Activated T-cell treated with anti-CD3 and anti-CD28 coated beads, Interleukin-2, amount 50 U/mL, for 4 hours (primary cell): ENCODE measurements around the gene NRROS. TPM values are rescaled to one million over a fixed set of nuclear protein-coding genes. Genes with fewer than 3 reads are reported as not detected.

Experiments
- ATAC-seq, 2 donors: fragments of 200-7000 bp; cut with Tn5 transposase; one replicate each; pipeline ENCODE4 v1.10.0; 2021
- DNase-seq: peaks from one replicate; pipeline ENCODE4 v3.0.0-alpha.2; 2020
- H3K27me3 Mint-ChIP-seq: one replicate; pipeline ENCODE4 v1.8.0; 2021; ENCODE audit warnings: low read depth, mixed read lengths
- H3K36me3 Mint-ChIP-seq: one replicate; pipeline ENCODE4 v1.8.0; 2022; ENCODE audit warnings: mixed read lengths; ENCODE audit not compliant: insufficient read depth
- H3K4me1 Mint-ChIP-seq: one replicate; pipeline ENCODE4 v1.8.0; 2021; ENCODE audit warnings: low read depth, mixed read lengths
- H3K4me3 Mint-ChIP-seq: one replicate; pipeline ENCODE4 v1.8.0; 2021; ENCODE audit warnings: mild to moderate bottlenecking, moderate library complexity, mixed read lengths
- H3K9me3 Mint-ChIP-seq: one replicate; pipeline ENCODE4 v1.8.0; 2021; ENCODE audit warnings: mixed read lengths
- total RNA-seq, 3 donors: library from RNA; stranded (reverse); gene quantifications; one replicate each; pipeline ENCODE4 v1.2.1, GENCODE V29; 2021

Gene NRROS
- total RNA-seq, 3 donors from 2014 or later, result 16.2 to 18.5 (median 18.5) TPM

DNA sequence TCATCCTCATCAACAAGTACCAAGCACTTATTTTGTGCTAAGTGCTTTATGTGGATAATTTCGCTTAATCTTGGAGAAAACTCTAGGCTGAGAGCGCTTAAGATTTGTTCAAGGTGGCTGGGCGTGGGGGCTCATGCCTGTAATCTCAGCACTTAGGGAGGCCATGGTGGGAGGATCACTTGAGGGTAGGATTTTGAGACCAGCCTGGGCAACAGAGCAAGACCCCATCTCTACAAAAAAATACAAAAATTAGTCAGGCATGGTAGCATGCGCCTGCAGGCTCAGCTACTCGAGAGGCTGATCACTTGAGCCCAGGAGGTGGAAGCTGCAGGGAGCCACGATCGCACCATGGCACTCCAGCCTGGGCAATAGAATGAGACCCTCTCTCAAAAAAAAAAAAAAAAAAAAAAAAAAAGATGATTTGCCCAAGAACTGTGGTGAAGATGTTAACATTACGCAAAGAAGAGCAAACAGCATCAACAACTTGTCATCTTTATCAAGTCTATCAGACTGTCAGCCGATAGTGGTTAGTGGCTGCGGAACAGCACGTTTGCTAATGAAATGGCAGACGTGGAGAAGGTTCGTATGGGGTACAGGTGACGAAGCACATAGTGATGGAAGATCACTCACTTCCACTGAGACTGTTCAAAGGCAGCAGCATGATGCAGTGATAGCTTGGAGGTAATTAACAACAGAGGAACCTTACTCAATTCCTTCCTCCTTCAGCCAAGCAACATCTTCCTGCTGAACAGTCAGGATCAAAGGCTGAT lies 27.7 kb downstream of the NRROS start:
- ATAC-seq, result no peak
- H3K27me3 Mint-ChIP-seq, result no peaks in the 10 kb centered on the region
- H3K36me3 Mint-ChIP-seq, result no peaks in the 10 kb centered on the region
- H3K4me3 Mint-ChIP-seq, result no peak overlapping the region
- H3K4me1 Mint-ChIP-seq, result peaks cover 19% of the 10 kb centered on the region
- H3K9me3 Mint-ChIP-seq, result no peaks in the 10 kb centered on the region
- no peak for DNase-seq

DNA sequence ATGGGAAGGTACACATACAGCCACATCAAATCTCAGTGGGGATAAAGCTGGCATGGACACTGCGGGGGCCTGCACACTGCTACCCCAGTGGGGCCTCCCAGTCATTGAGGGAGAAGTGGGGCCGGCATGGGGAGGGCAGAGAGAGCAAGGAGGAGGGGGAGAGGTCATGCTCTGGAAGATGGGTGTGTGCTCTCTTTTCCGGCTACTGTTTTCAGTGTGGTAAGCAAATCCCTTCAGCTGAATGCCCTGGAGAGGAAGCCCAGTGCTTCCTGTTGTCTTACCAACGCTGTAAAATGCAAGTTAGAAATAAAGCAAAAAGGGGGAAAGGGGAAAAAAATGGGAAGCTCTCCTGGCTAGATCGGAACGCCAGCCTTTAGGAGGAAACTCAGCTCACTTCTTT lies 30.8 kb downstream of the NRROS start:
- DNase-seq (no peak), ATAC-seq (no peak)
- peak overlapping the region; percentile 19 for H3K4me3 Mint-ChIP-seq

DNA sequence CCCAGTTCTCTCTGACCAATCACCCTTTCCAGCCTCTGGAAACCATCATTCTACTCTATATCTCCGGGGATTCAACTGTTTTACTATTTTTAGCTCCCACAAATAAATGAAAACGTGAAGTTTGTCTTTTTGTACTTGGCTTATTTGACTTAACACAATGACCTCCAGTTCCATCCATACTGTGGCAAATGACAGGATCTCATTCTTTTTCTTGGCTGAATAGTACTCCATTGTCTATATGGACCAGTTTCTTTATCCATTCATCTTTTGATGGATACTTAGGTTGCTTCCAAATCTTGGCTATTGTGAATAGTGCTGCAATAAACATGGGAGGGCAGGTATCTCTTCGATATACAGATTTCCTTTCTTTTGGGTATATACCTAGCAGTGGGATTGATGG lies 34.1 kb downstream of the NRROS start:
- DNase-seq (no peak), ATAC-seq (no peak)
- Mint-ChIP-seq H3K4me3 (no peak overlapping the region), H3K36me3 (no peaks in the 10 kb centered on the region), H3K27me3 (no peaks in the 10 kb centered on the region), H3K4me1 (peaks cover 25% of the 10 kb centered on the region), H3K9me3 (no peaks in the 10 kb centered on the region)

More for the DNA sequence above, 30.8 kb downstream of the NRROS start:
- Mint-ChIP-seq H3K27me3 (no peaks in the 10 kb centered on the region), H3K9me3 (no peaks in the 10 kb centered on the region), H3K36me3 (no peaks in the 10 kb centered on the region), H3K4me1 (peaks cover 19% of the 10 kb centered on the region)

DNA sequence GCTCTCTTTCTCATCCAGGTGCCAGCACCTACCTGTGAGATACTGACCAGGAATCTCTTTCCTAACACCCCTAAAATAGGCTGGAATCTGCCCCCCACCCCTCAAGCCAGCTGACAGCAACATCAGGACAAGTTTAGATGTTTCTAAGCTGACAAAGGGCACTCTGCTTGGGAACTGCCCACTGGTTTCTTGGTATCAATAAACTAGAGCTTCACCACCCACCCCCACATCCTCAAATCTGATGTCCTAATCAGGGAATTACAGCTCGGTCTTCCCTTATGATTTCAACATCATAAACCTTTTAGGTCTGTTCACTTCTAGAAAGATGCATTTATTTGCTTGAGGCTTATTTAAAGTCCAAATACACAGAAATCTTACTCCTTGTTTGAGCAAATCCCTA lies 37.9 kb downstream of the NRROS start:
- H3K4me3 Mint-ChIP-seq, result no peak overlapping the region
- H3K27me3 Mint-ChIP-seq, result no peaks in the 10 kb centered on the region
- DNase-seq, result no peak
- H3K36me3 Mint-ChIP-seq, result no peaks in the 10 kb centered on the region
- no peak for ATAC-seq
- H3K9me3 Mint-ChIP-seq, result no peaks in the 10 kb centered on the region
- H3K4me1 Mint-ChIP-seq, result peaks cover 9% of the 10 kb centered on the region

DNA sequence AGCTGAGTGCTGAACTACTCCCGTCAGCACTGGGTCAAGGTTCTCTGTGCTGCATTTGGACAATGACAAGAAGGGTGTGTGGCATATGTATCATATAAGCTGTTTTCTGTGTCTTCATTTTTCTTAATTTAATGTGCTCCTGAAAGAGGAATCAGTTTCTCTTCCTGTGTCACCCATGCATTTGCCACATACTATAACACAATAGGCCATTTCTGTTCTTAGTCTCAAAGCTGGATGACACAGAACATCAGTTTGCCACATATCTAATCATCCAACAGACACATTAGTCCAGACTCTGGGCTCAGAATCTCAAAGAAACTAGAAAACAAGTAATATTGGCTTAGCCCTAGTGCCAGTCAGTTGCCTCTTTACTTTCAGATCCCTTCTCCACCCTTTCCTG lies 38.4 kb downstream of the NRROS start:
- ATAC-seq, result no peak
- Mint-ChIP-seq H3K4me1 (peaks cover 9% of the 10 kb centered on the region), H3K27me3 (no peaks in the 10 kb centered on the region), H3K36me3 (no peaks in the 10 kb centered on the region), H3K4me3 (no peak overlapping the region), H3K9me3 (peaks cover under 1% of the 10 kb centered on the region)
- DNase-seq, result no peak

DNA sequence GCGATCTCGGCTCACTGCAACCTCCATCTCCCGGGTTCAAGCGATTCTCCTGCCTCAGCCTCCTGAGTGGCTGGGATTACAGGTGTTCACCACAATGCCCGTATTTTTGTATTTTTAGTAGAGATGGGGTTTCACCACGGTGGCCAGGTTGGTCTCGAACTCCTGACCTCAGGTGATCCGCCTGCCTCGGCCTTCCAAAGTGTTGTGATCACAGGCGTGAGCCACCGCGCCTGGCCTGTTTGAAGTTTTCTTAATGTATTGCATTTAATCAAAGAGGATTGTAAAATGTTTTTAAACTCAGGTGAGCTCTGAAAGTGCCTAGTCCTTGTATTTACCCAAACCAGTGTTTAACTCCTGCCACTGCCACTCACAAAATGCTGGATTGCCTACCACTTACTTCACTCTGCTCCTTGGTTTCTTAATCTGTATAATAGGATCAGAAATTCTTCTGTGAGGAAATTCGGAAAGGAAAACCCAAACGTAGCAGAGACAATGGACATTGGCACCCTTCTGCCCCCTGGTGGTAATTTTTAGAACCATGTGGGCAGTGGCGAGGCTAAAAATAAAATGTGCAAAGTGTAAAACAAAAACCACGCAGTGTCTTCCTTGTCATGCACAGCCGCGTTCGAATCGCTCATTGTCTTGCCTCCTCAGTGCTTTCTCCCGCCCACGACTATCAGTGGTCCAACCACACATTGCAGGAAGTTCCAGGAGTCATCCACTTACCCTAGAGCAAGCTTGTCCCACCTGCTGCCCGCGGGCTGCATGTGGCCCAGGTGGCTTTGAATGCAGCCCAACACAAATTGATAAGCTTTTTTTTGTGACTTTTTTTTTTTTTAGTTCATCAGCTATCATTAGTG lies 45.3 kb downstream of the NRROS start:
- Mint-ChIP-seq H3K27me3 (no peaks in the 10 kb centered on the region), H3K36me3 (no peaks in the 10 kb centered on the region), H3K9me3 (peaks cover 3% of the 10 kb centered on the region)

DNA sequence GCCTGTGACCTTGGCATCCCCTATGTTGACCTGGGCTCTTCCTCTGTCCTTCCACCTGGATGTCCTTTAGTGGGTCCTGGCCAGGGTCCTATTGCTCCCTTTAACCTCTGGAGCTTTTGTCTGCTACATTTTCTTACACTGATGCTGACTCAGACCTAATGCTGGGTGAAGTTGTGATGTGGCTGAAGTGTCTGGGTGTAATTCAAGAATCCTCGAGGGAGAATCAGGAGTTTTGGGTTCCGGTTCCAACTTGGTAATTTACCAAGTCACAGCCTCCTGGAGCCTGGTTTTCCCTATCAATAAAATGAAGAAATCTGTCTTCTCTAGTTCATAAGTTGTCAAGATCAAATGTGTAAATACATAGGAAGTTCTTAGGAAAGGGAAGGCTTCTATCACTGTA lies 46.9 kb downstream of the NRROS start:
- Mint-ChIP-seq H3K4me3 (no peak overlapping the region), H3K36me3 (no peaks in the 10 kb centered on the region), H3K9me3 (peaks cover 3% of the 10 kb centered on the region), H3K4me1 (peaks cover 9% of the 10 kb centered on the region), H3K27me3 (no peaks in the 10 kb centered on the region)
- ATAC-seq (no peak), DNase-seq (no peak)

More for the DNA sequence above, 45.3 kb downstream of the NRROS start:
- ATAC-seq (peak; percentile 86 to 90), DNase-seq (peak; percentile 66)
- peak overlapping the region; percentile 58 for H3K4me3 Mint-ChIP-seq
- peaks cover 9% of the 10 kb centered on the region for H3K4me1 Mint-ChIP-seq

DNA sequence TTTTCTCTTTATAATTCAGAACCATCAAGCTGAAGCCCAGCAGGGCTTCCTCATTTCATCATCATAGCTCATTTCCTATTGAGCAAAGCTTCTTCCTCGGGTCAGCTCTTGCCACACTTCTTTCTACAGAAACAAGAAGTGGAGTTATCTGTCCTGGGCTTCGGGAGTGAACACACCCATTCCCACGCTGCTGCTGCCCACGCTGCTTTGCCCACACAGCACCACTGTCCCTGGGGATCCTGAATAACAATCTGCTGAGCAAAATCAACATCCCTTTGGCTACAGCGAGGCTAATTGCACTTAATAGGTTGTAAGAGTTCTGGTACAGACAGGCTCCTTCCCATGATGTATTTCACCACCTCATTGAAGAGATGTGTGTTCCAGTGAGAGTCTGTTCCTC lies 48.9 kb downstream of the NRROS start:
- Mint-ChIP-seq H3K36me3 (no peaks in the 10 kb centered on the region), H3K4me1 (peaks cover 9% of the 10 kb centered on the region), H3K9me3 (no peaks in the 10 kb centered on the region), H3K27me3 (no peaks in the 10 kb centered on the region), H3K4me3 (no peak overlapping the region)
- ATAC-seq, result no peak
- DNase-seq, result no peak

DNA sequence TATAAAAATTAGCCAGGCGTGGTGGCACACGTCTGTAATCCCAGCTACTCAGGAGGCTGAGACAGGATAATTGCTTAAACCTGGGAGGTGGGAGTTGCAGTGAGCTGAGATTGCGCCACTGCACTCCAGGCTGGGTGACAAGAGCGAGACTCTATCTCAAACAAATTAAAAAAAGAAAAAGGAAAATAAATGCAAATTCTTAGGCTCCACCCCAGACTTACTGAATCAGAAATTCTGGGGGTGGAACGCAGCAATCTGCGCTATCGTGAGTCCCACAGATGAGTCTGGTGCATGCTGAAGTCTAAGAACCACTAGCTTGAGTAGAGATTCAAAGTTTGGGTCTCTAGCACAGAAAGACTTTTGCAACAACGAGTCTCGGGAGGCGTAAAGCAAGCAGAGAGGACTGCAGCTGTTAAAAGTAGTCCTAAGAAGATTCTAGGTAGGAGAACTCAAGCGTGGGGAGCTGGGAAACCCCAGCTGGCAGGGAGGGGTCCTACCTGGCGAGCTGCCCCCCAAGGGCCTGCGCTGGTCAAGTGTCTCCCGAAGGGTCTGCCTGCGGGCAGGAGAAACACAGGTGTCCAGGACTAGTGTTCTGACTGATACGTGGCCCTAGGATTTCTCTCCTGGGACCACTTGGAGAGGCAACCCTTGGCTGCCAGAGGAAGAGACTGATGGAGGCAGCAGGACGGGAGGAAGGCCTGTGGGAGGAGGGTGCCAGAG lies 50.6 kb downstream of the NRROS start:
- no peaks in the 10 kb centered on the region for H3K9me3 Mint-ChIP-seq
- H3K4me1 Mint-ChIP-seq, result peaks cover 2% of the 10 kb centered on the region
- H3K4me3 Mint-ChIP-seq, result no peak overlapping the region
- no peak for DNase-seq
- no peak for ATAC-seq
- H3K27me3 Mint-ChIP-seq, result no peaks in the 10 kb centered on the region
- no peaks in the 10 kb centered on the region for H3K36me3 Mint-ChIP-seq

DNA sequence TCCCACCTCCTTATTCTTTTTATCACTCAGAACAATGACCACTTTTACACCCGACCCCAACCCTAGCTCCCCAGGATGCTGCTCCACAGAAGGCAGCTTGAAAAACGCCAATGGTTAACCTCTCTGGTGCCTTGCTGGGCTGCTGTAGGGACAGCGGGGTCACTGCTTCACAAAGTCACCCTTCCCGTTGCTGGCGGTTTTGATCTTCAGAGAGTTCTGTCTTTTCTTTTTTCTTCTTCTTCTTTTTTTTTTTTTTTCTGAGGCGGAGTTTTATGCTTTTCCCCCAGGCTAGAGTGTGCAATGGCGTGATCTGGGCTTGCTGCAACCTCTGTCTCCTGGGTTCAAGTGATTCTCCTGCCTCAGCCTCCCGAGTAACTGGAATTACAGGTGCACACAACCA lies 51.9 kb downstream of the NRROS start:
- Mint-ChIP-seq H3K4me1 (peaks cover 3% of the 10 kb centered on the region), H3K4me3 (no peak overlapping the region), H3K36me3 (no peaks in the 10 kb centered on the region), H3K9me3 (no peaks in the 10 kb centered on the region), H3K27me3 (no peaks in the 10 kb centered on the region)
- DNase-seq, result no peak
- ATAC-seq, result no peak

DNA sequence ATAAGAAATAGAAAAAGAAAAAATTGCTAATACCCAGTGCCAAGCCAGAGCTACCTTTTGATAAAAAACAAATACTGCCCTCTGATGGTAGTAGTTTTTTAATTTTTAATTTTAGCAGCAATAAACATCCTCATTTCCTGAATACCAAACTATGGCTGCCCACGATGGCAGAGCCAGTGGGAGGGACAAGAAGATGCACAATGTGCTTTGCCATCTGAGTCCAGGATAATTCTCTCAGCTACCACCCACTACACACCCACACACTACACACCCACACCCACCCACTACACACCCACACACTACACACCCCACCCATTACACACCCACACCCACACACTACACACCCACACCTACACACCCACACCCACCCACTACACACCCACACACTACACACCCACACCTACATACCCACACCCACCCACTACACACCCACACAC lies 54.7 kb downstream of the NRROS start:
- H3K4me3 Mint-ChIP-seq, result no peak overlapping the region
- H3K36me3 Mint-ChIP-seq, result no peaks in the 10 kb centered on the region
- H3K9me3 Mint-ChIP-seq, result no peaks in the 10 kb centered on the region
- ATAC-seq, result peak in 1 of 2 donors; percentile 27
- DNase-seq, result peak; percentile 10
- peaks cover 3% of the 10 kb centered on the region for H3K4me1 Mint-ChIP-seq
- H3K27me3 Mint-ChIP-seq, result no peaks in the 10 kb centered on the region

DNA sequence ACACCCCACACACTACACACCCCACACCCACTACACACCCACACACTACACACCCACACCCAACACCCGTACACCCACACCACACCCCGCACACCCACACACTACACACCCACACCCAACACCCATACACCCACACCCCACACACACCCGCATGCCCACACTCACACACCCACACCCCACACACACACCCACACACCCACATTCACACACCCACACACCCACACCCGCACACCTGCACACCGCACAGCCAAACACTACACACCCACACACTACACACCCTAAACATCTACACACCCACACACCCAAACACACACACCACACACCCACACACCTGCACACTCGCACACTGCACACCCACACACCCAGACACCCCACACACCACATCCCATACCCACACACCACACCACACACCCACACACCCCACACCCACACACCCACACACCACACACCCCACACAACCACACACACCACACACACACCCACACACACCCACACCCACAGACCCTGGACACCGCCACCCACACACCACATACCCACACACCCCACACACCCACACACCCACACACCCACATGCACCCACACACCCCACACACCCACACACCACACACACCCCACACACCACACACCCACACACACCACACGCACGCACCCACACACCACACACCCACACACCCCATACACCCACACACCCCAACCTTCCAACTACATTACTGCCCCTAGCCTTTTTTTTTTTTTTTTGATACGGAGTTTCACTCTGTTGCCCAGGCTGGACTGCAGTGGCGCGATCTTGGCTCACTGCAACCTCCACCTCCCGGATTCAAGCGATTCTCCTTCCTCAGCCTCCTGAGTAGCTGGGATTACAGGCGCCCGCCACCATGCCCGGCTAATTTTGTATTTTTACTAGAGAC lies 55.7 kb downstream of the NRROS start:
- no peaks in the 10 kb centered on the region for H3K27me3 Mint-ChIP-seq
- DNase-seq, result peak; percentile 8

DNA sequence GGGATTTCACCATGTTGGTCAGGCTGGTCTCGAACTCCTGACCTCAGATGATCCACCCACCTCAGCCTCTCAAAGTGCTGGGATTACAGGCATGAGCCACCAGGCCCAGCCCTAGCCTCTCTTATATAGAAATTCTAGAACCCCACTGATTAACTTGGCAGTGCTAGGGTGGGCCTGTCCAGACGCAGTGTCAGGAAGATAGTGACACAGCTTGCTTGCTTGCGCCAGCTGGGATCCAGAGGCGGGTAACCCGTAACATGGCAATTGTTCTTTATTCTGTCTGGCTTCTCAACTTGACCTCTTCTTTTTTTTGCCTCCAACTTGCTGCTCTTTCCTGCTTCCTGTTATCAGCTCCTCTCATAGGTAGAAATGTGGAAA lies 56.3 kb downstream of the NRROS start:
- ATAC-seq (peak; percentile 18 to 42), DNase-seq (no peak)
- H3K4me1 Mint-ChIP-seq, result peaks cover 3% of the 10 kb centered on the region
- H3K9me3 Mint-ChIP-seq, result no peaks in the 10 kb centered on the region
- H3K27me3 Mint-ChIP-seq, result no peaks in the 10 kb centered on the region
- no peaks in the 10 kb centered on the region for H3K36me3 Mint-ChIP-seq
- peak overlapping the region; percentile 26 for H3K4me3 Mint-ChIP-seq

More for the DNA sequence above, 55.7 kb downstream of the NRROS start:
- Mint-ChIP-seq H3K9me3 (no peaks in the 10 kb centered on the region), H3K4me1 (peaks cover 3% of the 10 kb centered on the region), H3K4me3 (peak overlapping the region; percentile 26), H3K36me3 (no peaks in the 10 kb centered on the region)
- ATAC-seq, result peak; percentile 10 to 30
